ENCODE results near the gene HDAC2. TPM values are rescaled to one million over a fixed set of nuclear protein-coding genes. Genes with fewer than 3 reads are reported as not detected.

Gene HDAC2
- total and polyA plus RNA-seq, 10 donors: 42.7 to 62.7 (median 53.1) TPM

GRCh38 chr6:113894712-113895674, 76.0 kb downstream of the HDAC2 start:
- 64 to 73% (median 67%) methylated on average over 6 of the region's 6 CpGs for WGBS, 5 donors
- H3K27ac ChIP-seq: no peak overlapping the region
- intact Hi-C loops (cut with DNase I; ENCODE audit: low total_unique reads): no loop called here
- DNase-seq: no peak
- H3K36me3 ChIP-seq: no peaks in the 10 kb centered on the region
- TF ChIP-seq POLR2A (IDR thresholded peaks at IDR 0.05) (no peak), CTCF (IDR thresholded peaks at IDR 0.05 in 8 of 11, conservative IDR thresholded peaks at IDR 0.05 in 3 of 11) (no peak), POLR2AphosphoS5 (IDR thresholded peaks at IDR 0.05) (no peak)
- peaks cover 0 to 14% (median 11%) of the 10 kb centered on the region in 8 donors for H3K9me3 ChIP-seq
- no peak overlapping the region for H3K4me3 ChIP-seq
- peaks cover 0 to 9% (median 0%) of the 10 kb centered on the region in 6 donors for H3K4me1 ChIP-seq
- H3K27me3 ChIP-seq (replicated peaks in 1 of 7): no peaks in the 10 kb centered on the region

GRCh38 chr6:113893866-113894265, 77.1 kb downstream of the HDAC2 start:
- no peak for DNase-seq
- peaks cover 0 to 14% (median 11%) of the 10 kb centered on the region in 8 donors for H3K9me3 ChIP-seq
- H3K4me3 ChIP-seq: no peak overlapping the region
- H3K27ac ChIP-seq: no peak overlapping the region
- intact Hi-C loops (cut with DNase I; ENCODE audit: low total_unique reads): no loop called here
- TF ChIP-seq POLR2AphosphoS5 (IDR thresholded peaks at IDR 0.05) (no peak), POLR2A (IDR thresholded peaks at IDR 0.05) (no peak)
- no peaks in the 10 kb centered on the region for H3K36me3 ChIP-seq
- no peaks in the 10 kb centered on the region for H3K27me3 ChIP-seq (replicated peaks in 1 of 7)
- WGBS, 5 donors: 55 to 74% (median 62%) methylated on average over 3 of the region's 3 CpGs
- H3K4me1 ChIP-seq: peaks cover 0 to 9% (median 0%) of the 10 kb centered on the region in 6 donors

GRCh38 chr6:113893451-113893850, 77.5 kb downstream of the HDAC2 start:
- H3K4me1 ChIP-seq: peaks cover 0 to 9% (median 0%) of the 10 kb centered on the region in 6 donors
- intact Hi-C loops (cut with DNase I; ENCODE audit: low total_unique reads): no loop called here
- no peak overlapping the region for H3K27ac ChIP-seq
- H3K4me3 ChIP-seq: no peak overlapping the region
- no peak for TF ChIP-seq CTCF (IDR thresholded peaks at IDR 0.05 in 8 of 11, conservative IDR thresholded peaks at IDR 0.05 in 3 of 11)
- TF ChIP-seq POLR2A (IDR thresholded peaks at IDR 0.05): no peak
- no peak for TF ChIP-seq POLR2AphosphoS5 (IDR thresholded peaks at IDR 0.05)
- no peaks in the 10 kb centered on the region for H3K36me3 ChIP-seq
- no peaks in the 10 kb centered on the region for H3K27me3 ChIP-seq (replicated peaks in 1 of 7)
- peaks cover 0 to 14% (median 11%) of the 10 kb centered on the region in 8 donors for H3K9me3 ChIP-seq
- DNase-seq: no peak

- TF ChIP-seq POLR2AphosphoS5 (IDR thresholded peaks at IDR 0.05) (no peak), CTCF (IDR thresholded peaks at IDR 0.05 in 8 of 11, conservative IDR thresholded peaks at IDR 0.05 in 3 of 11) (no peak), POLR2A (IDR thresholded peaks at IDR 0.05) (no peak)
- no peak overlapping the region for H3K27ac ChIP-seq
- intact Hi-C loops (cut with DNase I; ENCODE audit: low total_unique reads): no loop called here
- H3K36me3 ChIP-seq: no peaks in the 10 kb centered on the region
- H3K4me3 ChIP-seq: no peak overlapping the region
- H3K9me3 ChIP-seq: peaks cover 0 to 14% (median 11%) of the 10 kb centered on the region in 8 donors
- peaks cover 0 to 4% (median 0%) of the 10 kb centered on the region in 6 donors for H3K4me1 ChIP-seq
- 86 to 98% (median 88%) methylated on average over 3 of the region's 3 CpGs for WGBS, 5 donors
- DNase-seq: no peak
- H3K27me3 ChIP-seq (replicated peaks in 1 of 7): no peaks in the 10 kb centered on the region
These were observed 81.9 kb downstream of the HDAC2 start for GRCh38 chr6:113888956-113889630.

All from spleen (tissue), 11 donors.